Posterior vena cava (tissue), 2 donors: Measurements from ENCODE around the gene C1RL. TPM values are rescaled to one million over a fixed set of nuclear protein-coding genes. Genes with fewer than 3 reads are reported as not detected.
"Not testable (repeated sequence)": the region's sequence is repeated elsewhere in the genome, so short reads cannot be mapped to it uniquely, and the experiment has no call there.

Source experiments
- DNase-seq: peaks from one replicate; pipeline ENCODE4 v3.0.0-alpha.2; 2020; ENCODE audit warnings: low spot score
- intact Hi-C, 2 donors: fragments of 100-400 bp; cut with DNase I; formaldehyde crosslinking; loops; one replicate each; pipeline versions ENCODE4 v1.14.1 to v1.14.2; 2022 to 2023
- total RNA-seq, 2 donors: library from RNA; stranded (reverse); fragmentation: NEBNext Ultra II Directional; extraction: Animal tissue kit (Norgen Biotek cat#: 25700); gene quantifications; one replicate each; pipeline ENCODE4 v1.2.1, GENCODE V29; 2021
- donor health status: DM: yes; HTN: yes; CAD: no.
- donor health status: DM: yes; HTN: yes; CAD: no.

The C1RL gene
- total RNA-seq, 2 donors from 2014 or later = 79.5 to 122 TPM

- intact Hi-C loops = loop anchor here in 1 of 2 donors (10.0 kb wide), 1 partner anchor 60 kb away; no protein-coding TSS in a partner anchor
These were observed 54.1 kb downstream of the C1RL start for GRCh38 chr12:7054925-7055324.

GRCh38 chr12:7049973-7050372 is 59.0 kb downstream of the C1RL start:
- intact Hi-C loops = loop anchor here in 1 of 2 donors (10.0 kb wide), 1 partner anchor 65 kb away; no protein-coding TSS in a partner anchor
- DNase-seq = not testable (repeated sequence)

More at GRCh38 chr12:7054925-7055324, 54.1 kb downstream of the C1RL start:
- DNase-seq = no peak

DNA sequence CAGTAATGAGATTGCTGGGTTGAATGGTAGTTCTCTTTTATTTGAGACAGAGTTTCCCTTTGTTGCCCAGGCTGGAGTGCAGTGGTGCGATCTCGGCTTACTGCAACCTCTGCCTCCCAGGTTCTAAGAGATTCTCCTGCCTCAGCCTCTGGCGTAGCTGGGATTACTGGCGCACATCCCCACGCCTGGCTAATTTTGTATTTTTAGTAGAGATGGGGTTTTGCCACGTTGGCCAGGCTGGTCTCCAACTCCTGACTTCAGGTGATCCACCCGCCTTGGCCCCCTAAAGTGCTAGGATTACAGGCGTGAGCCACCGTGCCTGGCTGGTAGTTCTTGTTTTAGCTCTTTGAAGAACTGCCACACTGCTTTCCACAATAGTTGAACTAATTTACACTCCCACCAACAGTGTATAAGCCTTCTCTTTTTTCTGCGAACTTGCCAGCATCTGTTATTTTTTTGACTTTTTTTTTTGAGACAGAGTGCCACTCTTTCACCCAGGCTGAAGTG is 59.5 kb downstream of the C1RL start:
- intact Hi-C loops, DNase-seq: not testable (repeated sequence)

DNA sequence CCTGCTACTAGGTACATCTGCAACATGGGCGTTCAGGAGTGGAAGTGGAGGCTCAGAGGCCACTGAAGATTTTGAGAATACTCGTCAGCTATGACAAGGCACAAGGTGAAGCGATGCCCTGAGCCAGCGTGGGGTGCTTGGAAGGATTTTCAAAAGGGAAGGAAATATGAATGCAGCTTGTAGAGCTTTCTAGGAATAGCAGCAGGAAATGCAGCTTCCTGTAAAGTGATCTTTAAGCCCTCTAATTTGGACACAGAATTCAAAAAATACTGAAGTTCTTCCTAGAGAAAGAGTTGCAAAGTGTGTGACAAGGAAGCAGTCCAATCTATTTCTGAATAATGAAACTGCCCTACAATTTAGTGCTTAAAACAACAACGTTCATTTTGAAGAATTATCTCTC is 61.7 kb downstream of the C1RL start:
- intact Hi-C loops = no loop called here
- no peak for DNase-seq

DNA sequence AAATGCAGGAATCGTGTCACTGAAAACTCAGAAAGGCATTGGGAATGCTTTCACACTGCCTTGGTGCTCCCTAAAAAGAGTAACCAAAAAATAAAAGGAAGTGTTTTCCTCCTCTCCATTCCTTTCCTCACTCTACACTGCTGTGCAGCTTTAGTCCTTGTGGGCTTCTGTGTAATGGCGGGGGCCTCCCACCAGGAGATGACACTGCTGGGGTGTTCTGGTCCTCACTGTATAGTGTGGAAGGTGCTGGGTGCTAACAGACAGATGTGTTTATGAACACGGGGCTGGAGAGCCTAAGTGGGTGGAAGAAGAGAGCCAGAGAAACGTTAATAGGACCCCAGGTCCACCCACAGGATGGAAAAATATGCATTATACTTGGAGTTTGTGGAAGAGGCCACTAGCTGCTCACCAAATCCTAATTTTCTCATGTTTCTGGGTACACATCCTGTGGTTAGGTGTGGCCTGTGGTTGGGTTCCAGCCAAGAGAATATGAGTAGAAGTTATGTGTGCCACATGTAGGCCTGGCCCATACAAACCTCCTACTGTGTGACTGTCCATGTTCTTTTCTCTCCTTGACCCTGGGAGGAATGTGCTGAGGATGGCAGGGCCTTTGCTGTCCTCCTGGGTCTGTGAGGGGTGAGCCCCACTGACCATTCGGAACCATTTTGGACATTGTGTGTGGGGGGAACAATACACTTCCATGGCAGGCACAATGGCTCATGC is 62.5 kb downstream of the C1RL start:
- intact Hi-C loops = no loop called here
- DNase-seq = no peak

- intact Hi-C loops = no loop called here
- no peak for DNase-seq
These were observed 63.1 kb downstream of the C1RL start for GRCh38 chr12:7045913-7046312.

Other genes with a start within 250 kb of the C1RL start
- gene TPI1, start 241.7 kb downstream of the C1RL start, total RNA-seq = 100 to 1,000 TPM; 303 to 366 TPM
- gene SPSB2, start 235.9 kb downstream of the C1RL start, total RNA-seq = 1 to 10 TPM; 4.9 to 6.9 TPM
- 1 to 10 TPM; 5.3 to 6.7 TPM for gene LRRC23, start 204.4 kb downstream of the C1RL start, total RNA-seq
- 10 to 100 TPM; 45.6 to 57.1 TPM for gene ENO2, start 194.6 kb downstream of the C1RL start, total RNA-seq
- gene ATN1, start 181.3 kb downstream of the C1RL start, total RNA-seq = 100 to 1,000 TPM in 1 of 2 donors, 10 to 100 TPM in 1; 97.0 to 106 TPM
- not detected for gene RNU7-1, start 165.4 kb downstream of the C1RL start, total RNA-seq
- gene C12orf57, start 165.2 kb downstream of the C1RL start, total RNA-seq = 100 to 1,000 TPM; 189 to 206 TPM
- gene PTPN6, start 157.9 kb downstream of the C1RL start, total RNA-seq = 10 to 100 TPM; 18.7 to 31.4 TPM
- 100 to 1,000 TPM in 1 of 2 donors, 10 to 100 TPM in 1; 98.8 to 110 TPM for gene PHB2, start 138.6 kb downstream of the C1RL start, total RNA-seq
- gene EMG1, start 138.3 kb downstream of the C1RL start, total RNA-seq = 10 to 100 TPM; 38.4 to 43.9 TPM
- gene LPCAT3, start 90.7 kb downstream of the C1RL start, total RNA-seq = 10 to 100 TPM; 24.2 to 29.0 TPM
- 100 to 1,000 TPM; 585 to 986 TPM for gene C1S, start 48.5 kb downstream of the C1RL start, total RNA-seq
- 1,000 to 10,000 TPM; 1,008 to 1,686 TPM for gene C1R, start 16.8 kb downstream of the C1RL start, total RNA-seq
- gene RBP5, start 19.7 kb upstream of the C1RL start, total RNA-seq = 1 to 10 TPM; 5.1 to 5.7 TPM
- 10 to 100 TPM; 31.0 to 31.7 TPM for gene CLSTN3, start 21.2 kb upstream of the C1RL start, total RNA-seq
- gene PEX5, start 80.5 kb upstream of the C1RL start, total RNA-seq = 10 to 100 TPM; 34.7 to 39.6 TPM
- gene ACSM4, start 194.9 kb upstream of the C1RL start, total RNA-seq = not detected